ENCODE data around the gene PCP4L1. TPM values are rescaled to one million over a fixed set of nuclear protein-coding genes. Genes with fewer than 3 reads are reported as not detected.
"Not testable (repeated sequence)": the region's sequence is repeated elsewhere in the genome, so short reads cannot be mapped to it uniquely, and the experiment has no call there.

PCP4L1 gene
- total and polyA plus RNA-seq, 2 donors (not counting 1 experiment from before 2014, with no cell fraction given) = not detected

DNA sequence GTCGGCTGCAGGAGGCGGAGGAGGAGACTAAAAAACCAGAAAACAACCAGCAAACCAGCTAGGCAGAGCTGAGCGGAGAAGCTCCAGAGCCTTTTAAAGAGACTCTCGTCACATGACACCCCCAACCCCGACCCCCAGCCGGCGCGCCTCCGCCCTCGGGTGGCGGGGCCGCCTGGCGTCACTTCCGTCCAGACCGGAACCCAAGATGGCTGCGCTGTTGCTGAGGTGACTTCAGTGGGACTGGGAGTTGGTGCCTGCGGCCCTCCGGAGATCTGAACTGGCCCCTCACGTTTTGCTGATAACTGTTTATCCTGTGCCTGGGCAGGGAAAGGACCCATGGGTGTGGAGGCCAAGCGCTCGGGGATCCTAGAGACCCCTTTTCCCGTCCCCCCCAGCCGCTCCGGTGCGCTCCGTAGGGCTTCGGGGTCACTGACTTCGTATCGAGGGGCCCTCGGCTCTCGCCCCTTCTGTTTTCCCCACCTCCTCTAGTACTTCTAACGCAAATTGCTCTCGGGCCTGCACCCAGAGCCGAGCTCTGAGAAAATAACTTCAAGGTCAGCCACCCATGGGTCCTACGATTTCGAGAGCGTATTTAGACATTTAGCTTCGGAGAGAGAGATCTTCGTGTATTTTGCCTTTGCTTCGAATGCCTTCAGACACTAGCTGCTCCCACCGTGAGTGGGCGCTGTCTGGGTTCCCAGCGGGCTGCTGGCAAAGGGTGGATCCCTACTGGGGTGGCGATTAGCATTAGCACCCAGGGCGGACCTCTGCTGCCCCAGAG, 55.8 kb downstream of the PCP4L1 start, which contains the start of gene SDHC:
TSS of gene SDHC (plus strand) at position 181 of the 781 bp plus-strand sequence. CDS start at position 206, 25 bp downstream.
- Histone ChIP-seq H2AFZ (ENCODE audit: insufficient read depth, low read depth, low read length, poor library complexity, severe bottlenecking) (peak within 1 kb of the TSS; percentile 93), H4K20me1 (ENCODE audit: control insufficient read depth, insufficient read depth, low read length, poor library complexity, severe bottlenecking) (no peaks in the 10 kb centered on the region), H3K9me3 (ENCODE audit: control extremely low read depth in 1 of 3, control insufficient read depth in 2 of 3, insufficient read depth in 1 of 3, low read length in 2 of 3) (no peaks in the 10 kb centered on the region), H3K27me3 (replicated peaks in 1 of 4; ENCODE audit: control extremely low read depth in 1 of 4, control insufficient read depth in 3 of 4, insufficient read depth in 4 of 4, low read length in 3 of 4) (no peaks in the 10 kb centered on the region), H3K4me2 (replicated peaks; ENCODE audit: low read depth, low read length, poor library complexity, severe bottlenecking) (peak within 1 kb of the TSS; percentile 94), H3K4me3 (ENCODE audit: control extremely low read depth in 1 of 5, extremely low read depth in 1 of 5, insufficient read depth in 1 of 5, low read depth in 2 of 5, low read length in 4 of 5) (peak within 1 kb of the TSS; percentile 87 to 97 (median 94)), H3K9ac (ENCODE audit: low read length) (peak within 1 kb of the TSS; percentile 91), H3K27ac (ENCODE audit: low read length in 2 of 2) (peak within 1 kb of the TSS; percentile 88 to 97), H3K36me3 (replicated peaks in 1 of 2; ENCODE audit: control extremely low read depth in 1 of 2, control insufficient read depth in 1 of 2, extremely low read depth in 1 of 2, insufficient read depth in 2 of 2, low read length in 1 of 2) (peaks cover 0 to 4% of the 10 kb centered on the region in 2 experiments), H3K79me2 (ENCODE audit: control insufficient read depth, insufficient read depth, low read length) (peaks cover 28% of the 10 kb centered on the region), H3K4me1 (ENCODE audit: control insufficient read depth in 2 of 2, insufficient read depth in 2 of 2, low read length in 2 of 2) (peaks cover 8 to 15% of the 10 kb centered on the region in 2 donors)
- intact Hi-C loops (cut with micrococcal nuclease) = loop anchor here (1.0 to 2.0 kb wide), 4 partner anchors 8 to 128 kb away; partner anchors contain the start of genes CFAP126 and TOMM40L
- Mint-ChIP-seq H3K4me3 (peak within 1 kb of the TSS; percentile 90), H3K27ac (peak within 1 kb of the TSS; percentile 93), H3K4me1 (peaks cover 25% of the 10 kb centered on the region), H3K9me3 (ENCODE audit: insufficient read depth) (no peaks in the 10 kb centered on the region), H3K27me3 (no peaks in the 10 kb centered on the region)
- ChIA-PET POLR2A (interaction anchor here (0.5 to 1.8 kb wide), 3 partner anchors 8 to 1029 kb away, joined by 3 to 7 read pairs (median 6); partner anchors contain the start of gene TOMM40L), CTCF (interaction anchor here (1.0 to 2.7 kb wide), 4 partner anchors 9 to 88 kb away, joined by 3 to 10 read pairs (median 8); partner anchors contain the start of gene TOMM40L)
- DNase-seq = peak; percentile 93
- ATAC-seq (ENCODE audit: low read depth) = peak; percentile 95
- WGBS (ENCODE audit: insufficient coverage) = 1% methylated on average over 36 of the region's 45 CpGs
- TF ChIP-seq CTCF (IDR thresholded peaks at IDR 0.05) (peak; percentile 21), EZH2 (IDR thresholded peaks at IDR 0.05; ENCODE audit: borderline replicate concordance, insufficient read depth, low read depth, low read length, poor library complexity, severe bottlenecking) (no peak)

- H3K4me1 Mint-ChIP-seq = peaks cover 25% of the 10 kb centered on the region
- not testable (repeated sequence) for H3K4me2 ChIP-seq (replicated peaks; ENCODE audit: low read depth, low read length, poor library complexity, severe bottlenecking); H3K9me3 Mint-ChIP-seq (ENCODE audit: insufficient read depth); DNase-seq; H3K4me3 ChIP-seq (ENCODE audit: control extremely low read depth in 1 of 5, extremely low read depth in 1 of 5, insufficient read depth in 1 of 5, low read depth in 2 of 5, low read length in 4 of 5); H4K20me1 ChIP-seq (ENCODE audit: control insufficient read depth, insufficient read depth, low read length, poor library complexity, severe bottlenecking); H3K27me3 Mint-ChIP-seq; H3K36me3 ChIP-seq (replicated peaks in 1 of 2; ENCODE audit: control extremely low read depth in 1 of 2, control insufficient read depth in 1 of 2, extremely low read depth in 1 of 2, insufficient read depth in 2 of 2, low read length in 1 of 2); H3K27ac ChIP-seq (ENCODE audit: low read length in 2 of 2); ATAC-seq (ENCODE audit: low read depth); H2AFZ ChIP-seq (ENCODE audit: insufficient read depth, low read depth, low read length, poor library complexity, severe bottlenecking); H3K27ac Mint-ChIP-seq; H3K9me3 ChIP-seq (ENCODE audit: control extremely low read depth in 1 of 3, control insufficient read depth in 2 of 3, insufficient read depth in 1 of 3, low read length in 2 of 3); H3K9ac ChIP-seq (ENCODE audit: low read length); H3K27me3 ChIP-seq (replicated peaks in 1 of 4; ENCODE audit: control extremely low read depth in 1 of 4, control insufficient read depth in 3 of 4, insufficient read depth in 4 of 4, low read length in 3 of 4)
- Histone ChIP-seq H3K4me1 (ENCODE audit: control insufficient read depth in 2 of 2, insufficient read depth in 2 of 2, low read length in 2 of 2) (peaks cover 8 to 15% of the 10 kb centered on the region in 2 donors), H3K79me2 (ENCODE audit: control insufficient read depth, insufficient read depth, low read length) (peaks cover 31% of the 10 kb centered on the region)
- CTCF ChIA-PET = interaction anchor here (1.1 kb wide), 1 partner anchor 25 kb away, joined by 3 read pairs; no protein-coding TSS in a partner anchor
- H3K4me3 Mint-ChIP-seq = peak overlapping the region; percentile 90
- intact Hi-C loops (cut with micrococcal nuclease) = loop anchor here (2.0 kb wide), 1 partner anchor 89 kb away; the partner anchor contains the start of gene TOMM40L
- POLR2A ChIA-PET = interaction anchor here (0.7 kb wide), 2 partner anchors 8 to 99 kb away, joined by 3 read pairs; no protein-coding TSS in a partner anchor
- 97% methylated on average over 8 of the region's 17 CpGs for WGBS (ENCODE audit: insufficient coverage)
Observed at GRCh38 chr1:161315841-161316674, 57.5 kb downstream of the PCP4L1 start.

All from B cell (primary cell).